Adipose tissue (tissue), 3 donors: ENCODE data around the gene ZBTB45. TPM values are rescaled to one million over a fixed set of nuclear protein-coding genes. Genes with fewer than 3 reads are reported as not detected.
A peak's percentile ranks its signal among the peaks of the same experiment; 100 is the strongest.
"Not testable (repeated sequence)": the region's sequence is repeated elsewhere in the genome, so short reads cannot be mapped to it uniquely, and the experiment has no call there.

Source experiments
- H3K27ac ChIP-seq: one replicate; pipeline ENCODE4 v1.5.1; 2013; ENCODE audit warnings: low read depth, low read length
- WGBS, 3 donors: extraction: QIAGEN DNeasy Blood & Tissue Kit; methylation state at CpG; one replicate each; pipeline ENCODE4 v1.1.7; 2013; 5-methylcytosine and 5-hydroxymethylcytosine counted together
- polyA plus RNA-seq, 3 donors: library from polyadenylated mRNA; stranded (reverse); fragments of 200-250 nt; gene quantifications; one replicate each; pipeline ENCODE4 v1.2.3, GENCODE V29; 2013
- donor health status: healthy with polysubstance abuse.
- donor health status: Bipolar disorder and iron deficiency.
- donor health status: healthy.

Gene ZBTB45
- polyA plus RNA-seq, 3 donors, result 5.3 to 8.2 (median 6.6) TPM

- 84 to 89% (median 84%) methylated on average over 25 of the region's 25 CpGs for WGBS, 3 donors
- no peak overlapping the region for H3K27ac ChIP-seq
These were observed 3.3 kb downstream of the ZBTB45 start for GRCh38 chr19:58516246-58516836.

DNA sequence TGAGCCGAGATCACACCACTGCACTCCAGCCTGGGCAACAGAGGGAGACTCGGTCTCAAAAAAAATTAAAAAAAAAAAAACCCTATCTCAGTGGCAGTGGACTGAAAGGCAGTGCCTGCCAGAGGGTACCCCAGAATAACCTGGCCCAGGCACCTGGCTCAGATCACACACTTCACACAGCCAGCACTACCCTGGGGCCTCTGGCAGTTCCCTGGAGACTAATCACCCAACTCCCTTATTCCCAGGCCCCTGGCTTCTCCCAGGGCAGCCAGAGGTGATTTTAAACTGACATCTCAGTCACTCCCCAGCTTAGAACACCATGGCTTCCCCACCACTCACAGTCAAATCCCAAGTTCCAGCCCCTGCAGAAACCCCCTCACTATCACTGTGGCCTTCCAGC, 4.4 kb downstream of the ZBTB45 start:
- H3K27ac ChIP-seq, result no peak overlapping the region
- WGBS, 3 donors, result 77 to 97% (median 92%) methylated on average over 2 of the region's 2 CpGs

DNA sequence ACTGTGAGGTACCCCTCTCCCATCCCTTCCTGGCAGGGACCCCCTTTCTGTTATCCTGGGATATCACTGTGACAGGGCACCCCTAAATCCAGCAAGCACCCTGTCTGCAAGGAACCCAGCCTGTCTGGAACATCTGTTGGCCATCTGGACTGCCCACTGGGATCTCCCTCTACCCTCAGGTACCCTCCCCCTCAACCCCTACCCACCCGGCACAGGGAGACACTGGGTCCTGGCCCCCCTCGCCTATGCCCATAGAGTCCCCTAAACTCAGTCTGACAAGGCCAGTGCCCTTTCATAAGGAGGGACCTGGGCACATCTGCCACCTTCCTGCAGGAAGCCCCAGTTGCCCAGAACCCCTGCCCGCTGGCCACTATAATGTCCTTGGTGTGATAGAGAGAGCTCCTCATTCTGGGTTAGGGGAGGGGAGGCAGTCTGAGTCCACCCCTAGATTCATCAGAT, 5.0 kb downstream of the ZBTB45 start:
- WGBS, 3 donors, result 47 to 73% (median 68%) methylated on average over 3 of the region's 3 CpGs
- no peak overlapping the region for H3K27ac ChIP-seq

- 5 to 18% (median 13%) methylated on average over 52 to 66 of the region's 66 CpGs for WGBS, 3 donors
- no peak overlapping the region for H3K27ac ChIP-seq
These were observed 5.7 kb downstream of the ZBTB45 start for GRCh38 chr19:58513694-58514563.

- 79 to 87% (median 84%) methylated on average over 10 of the region's 10 CpGs for WGBS, 3 donors
- H3K27ac ChIP-seq, result no peak overlapping the region
These were observed 6.4 kb downstream of the ZBTB45 start for GRCh38 chr19:58513213-58513693.

- WGBS, 3 donors, result 76 to 90% (median 90%) methylated on average over 25 of the region's 25 CpGs
- no peak within 1 kb of the TSS for H3K27ac ChIP-seq
These were observed 8.0 kb downstream of the ZBTB45 start, which contains the start of gene SLC27A5 for GRCh38 chr19:58511353-58512208. TSS of gene SLC27A5 (minus strand) at chr19:58511992. CDS start at chr19:58511955, 37 bp downstream.

GRCh38 chr19:58510084-58510862, 9.3 kb downstream of the ZBTB45 start:
- 79 to 87% (median 82%) methylated on average over 8 of the region's 8 CpGs for WGBS, 3 donors
- H3K27ac ChIP-seq, result no peak overlapping the region

GRCh38 chr19:58509731-58510083, 9.9 kb downstream of the ZBTB45 start:
- 85 to 89% (median 86%) methylated on average over 11 of the region's 11 CpGs for WGBS, 3 donors
- no peak overlapping the region for H3K27ac ChIP-seq

DNA sequence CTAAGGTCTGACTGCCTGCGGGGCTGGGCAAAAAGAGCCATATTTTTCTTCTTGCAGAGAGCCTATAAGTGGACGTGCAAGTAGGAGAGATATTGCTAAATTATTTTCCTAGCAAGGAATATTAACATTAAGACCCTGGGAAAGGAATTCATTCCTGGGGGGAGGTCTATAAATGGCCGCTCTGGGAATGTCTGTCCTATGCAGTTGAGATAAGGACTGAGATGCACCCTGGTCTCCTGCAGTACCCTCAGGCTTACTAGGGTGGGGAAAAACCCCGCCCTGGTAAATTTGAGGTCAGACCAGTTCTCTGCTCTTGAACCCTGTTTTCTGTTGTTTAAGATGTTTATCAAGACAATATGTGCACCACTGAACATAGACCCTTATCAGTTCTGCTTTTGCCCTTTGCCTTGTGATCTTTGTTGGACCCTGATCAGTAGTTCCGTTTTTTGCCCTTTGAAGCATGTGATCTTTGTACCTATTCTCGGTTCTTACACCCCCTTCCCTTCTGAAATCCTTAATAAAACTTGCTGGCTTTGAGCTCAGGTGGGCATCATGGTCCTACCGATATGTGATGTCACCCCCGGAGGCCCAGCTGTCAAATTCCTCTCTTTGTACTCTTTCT, 11.9 kb downstream of the ZBTB45 start:
- WGBS, 3 donors, result 78 to 84% (median 81%) methylated on average over 7 of the region's 8 CpGs
- not testable (repeated sequence) for H3K27ac ChIP-seq

DNA sequence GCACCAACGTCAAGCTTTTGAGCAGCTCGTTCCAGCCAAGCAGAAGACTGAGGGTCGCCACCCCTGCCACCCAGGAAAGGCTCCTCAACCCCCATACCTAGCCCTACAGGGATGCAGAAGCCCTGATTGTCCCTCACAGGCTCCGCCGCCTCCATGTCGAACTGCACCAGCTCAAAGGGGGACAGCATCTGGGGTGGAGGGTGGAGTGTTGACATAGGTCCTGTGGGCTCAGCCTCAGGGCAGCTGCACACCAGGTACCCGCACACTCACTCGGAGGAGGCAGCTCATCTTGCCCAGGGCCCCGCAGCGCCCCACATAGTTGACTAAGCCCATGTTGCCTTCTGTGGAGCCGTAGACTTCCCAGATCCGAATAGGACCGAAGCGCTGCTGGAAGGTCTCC, 19.4 kb downstream of the ZBTB45 start:
- no peak overlapping the region for H3K27ac ChIP-seq
- WGBS, 3 donors, result 92 to 95% (median 95%) methylated on average over 14 of the region's 14 CpGs

- H3K27ac ChIP-seq, result peak overlapping the region; percentile 7
- WGBS, 3 donors, result 1 to 2% (median 2%) methylated on average over 56 to 60 of the region's 60 CpGs
These were observed 20.3 kb downstream of the ZBTB45 start for GRCh38 chr19:58499021-58499927.

DNA sequence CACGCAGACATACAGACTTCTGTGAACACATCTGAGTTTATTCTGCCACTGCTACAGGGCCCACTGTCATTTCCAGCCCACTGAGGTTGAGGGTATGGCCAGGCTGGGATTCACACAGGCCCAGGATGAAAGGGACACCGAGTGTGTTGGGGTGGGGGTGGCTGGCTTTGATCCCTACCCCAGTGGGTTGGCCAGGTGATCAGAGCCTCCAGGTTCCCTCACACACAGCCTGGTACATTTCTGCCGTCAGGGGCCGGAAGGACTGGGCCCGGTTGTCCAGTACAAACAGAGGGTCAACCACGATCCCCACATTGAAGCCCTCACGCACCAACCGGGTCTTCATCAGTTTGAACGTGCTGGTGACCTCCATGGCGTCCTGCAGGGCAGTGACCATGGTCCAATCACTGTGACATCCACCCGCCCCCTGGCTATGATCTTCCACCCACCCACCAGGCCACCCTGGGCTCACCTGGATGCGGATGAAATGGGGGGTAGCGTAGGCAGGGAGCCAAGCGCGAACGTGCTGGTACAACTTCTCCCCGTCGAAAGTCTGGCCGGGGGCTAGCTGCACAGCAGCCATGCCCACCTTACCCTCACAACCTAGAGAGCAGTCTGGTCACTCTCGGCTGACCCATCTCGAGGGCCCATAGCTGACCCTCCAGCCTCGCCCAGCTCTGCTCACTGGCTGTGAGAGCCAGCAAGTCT, 21.1 kb downstream of the ZBTB45 start:
- no peak overlapping the region for H3K27ac ChIP-seq
- WGBS, 3 donors, result 53 to 66% (median 57%) methylated on average over 21 to 22 of the region's 22 CpGs

DNA sequence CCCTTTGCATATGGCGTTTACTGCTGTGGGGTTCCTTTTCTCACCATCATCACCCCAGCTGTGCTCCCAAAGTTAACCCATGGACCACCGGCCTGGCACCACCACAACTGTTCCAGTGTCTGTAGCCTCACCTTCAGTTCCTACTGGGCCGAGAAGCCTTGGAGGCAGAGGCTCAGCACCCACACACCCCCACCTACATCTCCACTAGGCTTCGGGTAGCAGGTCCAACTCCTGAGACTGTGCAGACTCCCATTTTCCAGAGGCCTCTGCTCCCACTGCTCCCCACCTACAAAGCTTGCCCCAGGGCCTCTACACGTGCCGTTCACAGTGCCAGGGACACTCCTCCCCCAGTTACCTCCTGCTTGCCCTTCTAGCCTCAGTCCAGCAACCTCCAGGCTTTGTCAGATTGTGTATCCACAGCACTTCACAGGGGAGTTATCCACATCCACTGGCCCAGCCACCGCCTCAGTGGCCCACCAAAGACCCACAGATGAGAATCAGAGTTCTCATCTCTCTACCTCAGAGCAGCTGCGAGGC, 21.9 kb downstream of the ZBTB45 start:
- no peak overlapping the region for H3K27ac ChIP-seq
- WGBS, 3 donors, result 85 to 88% (median 87%) methylated on average over 8 of the region's 8 CpGs

- H3K27ac ChIP-seq, result no peak overlapping the region
- 88 to 91% (median 91%) methylated on average over 14 of the region's 14 CpGs for WGBS, 3 donors
These were observed 27.3 kb downstream of the ZBTB45 start for GRCh38 chr19:58492265-58492664.

DNA sequence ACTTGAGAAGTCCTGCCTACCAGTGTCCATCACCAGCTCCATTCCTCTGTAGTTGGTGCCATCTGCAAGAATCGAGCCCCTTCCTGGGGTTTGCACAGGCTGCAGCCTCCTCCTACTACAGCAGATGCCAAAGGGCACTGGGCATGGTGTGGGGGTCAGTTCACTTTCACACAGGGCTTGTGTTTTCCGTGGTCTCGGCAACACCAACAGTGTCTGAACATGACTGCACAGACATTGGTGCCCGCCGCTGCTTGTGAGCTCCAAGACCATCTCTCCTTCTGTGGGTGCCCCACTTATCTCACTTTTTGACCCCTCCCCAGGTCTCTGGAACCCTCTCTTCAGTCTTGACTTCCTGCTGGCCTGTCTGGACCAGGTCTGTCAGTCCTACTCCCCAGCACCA, 28.2 kb downstream of the ZBTB45 start:
- H3K27ac ChIP-seq, result no peak overlapping the region
- WGBS, 3 donors, result 90% methylated on average over 5 of the region's 5 CpGs

- whole genome bisulfite sequencing, 3 donors, result 91 to 93% (median 92%) methylated on average over 5 of the region's 5 CpGs
- not testable (repeated sequence) for H3K27ac ChIP-seq
These were observed 35.3 kb downstream of the ZBTB45 start for GRCh38 chr19:58484349-58484748.
